Kidney (tissue), 14 donors: ENCODE data around the gene PLCH1. TPM values are rescaled to one million over a fixed set of nuclear protein-coding genes. Genes with fewer than 3 reads are reported as not detected.

Experiments
- DNase-seq, 5 donors: peaks; one replicate each; pipeline ENCODE4 v3.0.0-alpha.2; 2013 to 2020
- FAIRE-seq: peaks from 2 replicates; lab custom pipeline; 2012; peaks lifted over from hg19 to GRCh38; lab: Jason Lieb, UNC
- H3K27ac ChIP-seq, 2 donors: one replicate each; pipeline ENCODE4 v1.7.0; 2013; ENCODE audit warnings: low read depth in 2 of 2, low read length in 2 of 2, inconsistent platforms in 1 of 2
- H3K27me3 ChIP-seq: one replicate; pipeline ENCODE4 v1.7.1; 2013; ENCODE audit warnings: low read length, inconsistent platforms; ENCODE audit not compliant: control insufficient read depth, insufficient read depth
- H3K36me3 ChIP-seq, 3 donors: one replicate each; pipeline versions ENCODE4 v1.7.0 to v1.7.1; 2013; ENCODE audit warnings: low read length in 3 of 3, control low read depth in 1 of 3, inconsistent platforms in 1 of 3; ENCODE audit not compliant: insufficient read depth in 3 of 3, control insufficient read depth in 2 of 3
- H3K4me1 ChIP-seq, 3 donors: one replicate each; pipeline versions ENCODE4 v1.7.0 to v1.7.1; 2013; ENCODE audit warnings: low read length in 3 of 3, inconsistent platforms in 1 of 3, low read depth in 1 of 3; ENCODE audit not compliant: control insufficient read depth in 2 of 3, insufficient read depth in 2 of 3
- H3K4me3 ChIP-seq, 3 donors: one replicate each; pipeline versions ENCODE4 v1.7.0 to v1.8.1; 2013; ENCODE audit warnings: low read length in 3 of 3, control low read depth in 1 of 3, inconsistent platforms in 1 of 3
- H3K9ac ChIP-seq, 3 donors: one replicate each; pipeline versions ENCODE4 v1.7.0 to v1.7.1; 2013; ENCODE audit warnings: low read length in 3 of 3, control low read depth in 1 of 3, inconsistent platforms in 1 of 3
- H3K9me3 ChIP-seq, 3 donors: one replicate each; pipeline versions ENCODE4 v1.7.0 to v1.7.1; 2013; ENCODE audit warnings: low read length in 3 of 3, control low read depth in 1 of 3, inconsistent platforms in 1 of 3; ENCODE audit not compliant: control insufficient read depth in 2 of 3, insufficient read depth in 1 of 3
- CTCF ChIP-seq: IDR thresholded peaks from 3 replicates; pipeline ENCODE4 v1.5.1; 2012; ENCODE audit warnings: mild to moderate bottlenecking, moderate library complexity, borderline replicate concordance; ENCODE audit not compliant: insufficient read depth; ENCODE audit errors: extremely low read depth
- intact Hi-C: fragments of 100-400 bp; cut with DNase I; formaldehyde crosslinking; loops from one replicate; pipeline ENCODE4 v1.11.1; 2022
- polyA plus RNA-seq: library from polyadenylated mRNA; stranded (reverse); fragments of 350-450 nt; fragmentation: Illumina TruSeq; extraction: RNeasy Lipid Tissue Mini Kit (QIAGEN cat#74804); gene quantifications from one replicate; pipeline ENCODE4 v1.2.3, GENCODE V29; 2014; ENCODE audit warnings: low read depth, low replicate concordance; ENCODE audit not compliant: insufficient read depth
- total RNA-seq: library from RNA; stranded (reverse); fragmentation: NEBNext Ultra II Directional; extraction: Animal tissue kit (Norgen Biotek cat#: 25700); gene quantifications from one replicate; pipeline ENCODE4 v1.2.1, GENCODE V29; 2021
- donor health status: control.
- donor health status: control.
- donor health status: control.
- donor health status: control.
- donor health status: control.
- donor health status: DM: yes; HTN: yes; CAD: no.
- donor health status: Normal renal cell carcinoma (clear cell type).

Gene PLCH1
- total and polyA plus RNA-seq, 2 donors from 2014 or later: 1.6 to 9.6 TPM

- FAIRE-seq (no peak), DNase-seq (no peak)
- H3K9me3 ChIP-seq: no peaks in the 10 kb centered on the region
- no peak overlapping the region for H3K9ac ChIP-seq
- H3K36me3 ChIP-seq: no peaks in the 10 kb centered on the region
- no peak overlapping the region for H3K4me3 ChIP-seq
- no peak for TF ChIP-seq CTCF
- intact Hi-C loops: no loop called here
- no peaks in the 10 kb centered on the region for H3K4me1 ChIP-seq
- no peak overlapping the region for H3K27ac ChIP-seq
- no peaks in the 10 kb centered on the region for H3K27me3 ChIP-seq
Observed at GRCh38 chr3:155502630-155503029, 242.2 kb downstream of the PLCH1 start.

- Histone ChIP-seq H3K27me3 (no peaks in the 10 kb centered on the region), H3K36me3 (no peaks in the 10 kb centered on the region), H3K9ac (no peak overlapping the region), H3K9me3 (no peaks in the 10 kb centered on the region), H3K4me1 (no peaks in the 10 kb centered on the region), H3K4me3 (no peak overlapping the region), H3K27ac (no peak overlapping the region)
- FAIRE-seq: no peak
- TF ChIP-seq CTCF: no peak
- DNase-seq: no peak
- intact Hi-C loops: no loop called here
Observed at GRCh38 chr3:155500194-155500818, 244.6 kb downstream of the PLCH1 start.

GRCh38 chr3:155497930-155498647 lies 246.8 kb downstream of the PLCH1 start:
- Histone ChIP-seq H3K9ac (no peak overlapping the region), H3K36me3 (no peaks in the 10 kb centered on the region), H3K27ac (no peak overlapping the region), H3K4me3 (no peak overlapping the region), H3K4me1 (no peaks in the 10 kb centered on the region), H3K9me3 (no peaks in the 10 kb centered on the region), H3K27me3 (no peaks in the 10 kb centered on the region)
- intact Hi-C loops: no loop called here
- TF ChIP-seq CTCF: no peak
- DNase-seq (no peak), FAIRE-seq (no peak)
